Activated T-cell treated with anti-CD3 and anti-CD28 coated beads, Interleukin-2, amount 50 U/mL, for 48 hours (primary cell): ENCODE measurements around the gene PRKD2.
"Not testable (repeated sequence)": the region's sequence is repeated elsewhere in the genome, so short reads cannot be mapped to it uniquely, and the experiment has no call there.

Source experiments
- DNase-seq, 2 experiments: peaks; one replicate each; pipeline ENCODE4 v3.0.0-alpha.2; 2020

PRKD2 gene

GRCh38 chr19:46723023-46723461 is 6.1 kb upstream of the PRKD2 start:
- no peak for DNase-seq

GRCh38 chr19:46722421-46723022 is 5.6 kb upstream of the PRKD2 start:
- DNase-seq = no peak

GRCh38 chr19:46722004-46722380 is 5.1 kb upstream of the PRKD2 start:
- no peak for DNase-seq

- DNase-seq = no peak
These were observed 4.5 kb upstream of the PRKD2 start for GRCh38 chr19:46721269-46722003.

GRCh38 chr19:46720503-46721239 is 3.8 kb upstream of the PRKD2 start:
- DNase-seq = no peak

GRCh38 chr19:46719629-46720502 is 3.0 kb upstream of the PRKD2 start:
- no peak for DNase-seq

GRCh38 chr19:46718934-46719622 is 2.2 kb upstream of the PRKD2 start:
- no peak for DNase-seq

- DNase-seq = peak; percentile 70 to 73
These were observed 1.4 kb upstream of the PRKD2 start for GRCh38 chr19:46718157-46718933.

- peak in 1 of 2 experiments; percentile 64 for DNase-seq
These were observed 816 bp upstream of the PRKD2 start for GRCh38 chr19:46717716-46718143.

- DNase-seq = peak in 1 of 2 experiments; percentile 39
These were observed 261 bp downstream of the PRKD2 start for GRCh38 chr19:46716672-46717033.

GRCh38 chr19:46715975-46716671 is 791 bp downstream of the PRKD2 start:
- peak; percentile 40 to 53 for DNase-seq

GRCh38 chr19:46715620-46715974 is 1.3 kb downstream of the PRKD2 start:
- DNase-seq = peak in 1 of 2 experiments; percentile 44

- DNase-seq = peak in 1 of 2 experiments; percentile 69
These were observed 2.3 kb downstream of the PRKD2 start for GRCh38 chr19:46714444-46715106.

GRCh38 chr19:46713781-46714443 is 3.0 kb downstream of the PRKD2 start:
- DNase-seq = peak; percentile 73 to 79

- not testable (repeated sequence) for DNase-seq
These were observed 4.1 kb downstream of the PRKD2 start for GRCh38 chr19:46712768-46713338.

- DNase-seq = no peak
These were observed 6.2 kb downstream of the PRKD2 start for GRCh38 chr19:46710687-46711086.

- DNase-seq = peak; percentile 93 to 97
These were observed 12.4 kb downstream of the PRKD2 start for GRCh38 chr19:46704379-46705076.

- no peak for DNase-seq
These were observed 16.2 kb downstream of the PRKD2 start for GRCh38 chr19:46700704-46701103.
